Fibroblast of skin of right biceps (primary cell): ENCODE data around the gene WDR27.
"Not testable (repeated sequence)": the region's sequence is repeated elsewhere in the genome, so short reads cannot be mapped to it uniquely, and the experiment has no call there.

ENCODE experiments used
- DNase-seq: peaks from one replicate; pipeline ENCODE4 v3.0.0-alpha.2; 2013

Gene WDR27

DNA sequence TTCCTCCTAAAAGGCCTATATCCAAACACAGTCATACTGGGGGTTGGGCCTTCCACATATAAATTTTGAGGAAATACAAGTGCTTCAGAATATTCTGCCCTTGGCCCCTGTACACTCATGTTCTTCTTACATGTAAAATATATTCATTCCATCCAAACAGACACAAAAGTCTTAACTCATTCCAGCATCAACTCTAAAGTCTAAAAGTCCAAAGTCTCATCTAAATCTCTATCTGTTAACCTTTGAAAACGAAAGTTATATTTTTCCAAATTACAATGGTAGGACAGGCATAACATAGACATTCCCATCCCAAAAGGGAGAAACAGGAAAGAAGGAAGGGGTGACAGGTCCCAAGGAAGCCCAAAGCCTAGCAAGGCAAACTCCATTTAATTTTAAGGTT, 232.8 kb downstream of the WDR27 start:
- no peak for DNase-seq

- not testable (repeated sequence) for DNase-seq
Observed at GRCh38 chr6:169467755-169468154, 234.1 kb downstream of the WDR27 start.

- not testable (repeated sequence) for DNase-seq
Observed at GRCh38 chr6:169466256-169466655, 235.6 kb downstream of the WDR27 start.

- DNase-seq: no peak
Observed at GRCh38 chr6:169457762-169458161, 244.1 kb downstream of the WDR27 start.

- DNase-seq: no peak
Observed at GRCh38 chr6:169456840-169457239, 245.0 kb downstream of the WDR27 start.

GRCh38 chr6:169455470-169455869, 246.4 kb downstream of the WDR27 start:
- no peak for DNase-seq

DNA sequence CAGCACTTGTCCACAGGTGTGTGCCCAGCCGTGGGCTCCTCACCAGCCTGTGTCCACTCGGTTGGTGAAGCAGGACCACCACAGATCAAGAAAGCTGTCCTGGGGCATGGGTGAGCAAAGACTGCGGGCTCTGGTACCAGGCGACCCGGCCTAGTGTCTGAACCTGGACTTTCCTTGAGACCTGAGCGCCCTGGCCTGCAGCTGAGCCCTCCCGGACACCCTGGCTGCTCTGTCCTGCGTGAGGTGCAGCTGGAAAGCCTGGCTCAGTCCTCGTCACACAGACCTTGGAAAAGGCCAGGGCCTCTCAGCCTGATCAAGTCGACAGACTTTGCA, 247.0 kb downstream of the WDR27 start:
- DNase-seq: no peak

GRCh38 chr6:169454204-169454871, 247.5 kb downstream of the WDR27 start:
- DNase-seq: peak; percentile 84

- no peak for DNase-seq
Observed at GRCh38 chr6:169452869-169453620, 248.8 kb downstream of the WDR27 start.

DNA sequence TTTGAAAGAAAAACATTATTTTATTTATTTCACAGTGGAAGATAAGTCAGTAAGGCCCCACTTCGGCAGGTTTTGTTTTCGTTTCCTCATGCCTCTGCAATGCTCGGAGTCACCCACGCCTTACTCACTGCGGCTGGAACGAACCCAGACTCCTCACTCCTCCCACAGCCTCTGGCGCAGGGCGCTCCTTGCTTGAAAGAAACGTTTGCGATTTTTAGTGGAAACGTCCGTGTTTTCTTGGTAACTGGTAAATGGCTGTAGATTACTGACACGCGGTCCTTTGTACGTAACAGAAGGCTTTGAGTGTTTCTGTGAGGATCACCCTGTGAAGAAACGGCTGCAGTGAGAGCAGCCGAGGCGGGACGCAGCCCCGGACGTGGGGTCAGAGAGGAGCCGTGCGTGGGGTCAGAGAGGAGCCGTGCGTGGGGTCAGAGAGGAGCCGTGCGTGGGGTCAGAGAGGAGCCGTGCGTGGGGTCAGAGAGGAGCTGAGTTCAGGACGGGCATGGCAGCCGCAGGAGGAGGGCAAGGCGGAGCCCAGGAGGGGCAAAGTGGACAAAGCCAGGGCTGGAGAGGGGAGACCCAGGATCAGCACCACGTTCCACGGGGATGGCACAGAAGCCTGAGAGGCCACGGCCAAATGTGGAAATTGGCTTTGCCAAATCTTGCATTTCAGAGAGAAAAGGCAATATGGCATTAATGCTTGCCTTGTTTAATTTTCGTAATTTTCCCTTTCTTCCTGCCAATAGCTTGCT, 249.5 kb downstream of the WDR27 start:
- peak; percentile 85 for DNase-seq

DNA sequence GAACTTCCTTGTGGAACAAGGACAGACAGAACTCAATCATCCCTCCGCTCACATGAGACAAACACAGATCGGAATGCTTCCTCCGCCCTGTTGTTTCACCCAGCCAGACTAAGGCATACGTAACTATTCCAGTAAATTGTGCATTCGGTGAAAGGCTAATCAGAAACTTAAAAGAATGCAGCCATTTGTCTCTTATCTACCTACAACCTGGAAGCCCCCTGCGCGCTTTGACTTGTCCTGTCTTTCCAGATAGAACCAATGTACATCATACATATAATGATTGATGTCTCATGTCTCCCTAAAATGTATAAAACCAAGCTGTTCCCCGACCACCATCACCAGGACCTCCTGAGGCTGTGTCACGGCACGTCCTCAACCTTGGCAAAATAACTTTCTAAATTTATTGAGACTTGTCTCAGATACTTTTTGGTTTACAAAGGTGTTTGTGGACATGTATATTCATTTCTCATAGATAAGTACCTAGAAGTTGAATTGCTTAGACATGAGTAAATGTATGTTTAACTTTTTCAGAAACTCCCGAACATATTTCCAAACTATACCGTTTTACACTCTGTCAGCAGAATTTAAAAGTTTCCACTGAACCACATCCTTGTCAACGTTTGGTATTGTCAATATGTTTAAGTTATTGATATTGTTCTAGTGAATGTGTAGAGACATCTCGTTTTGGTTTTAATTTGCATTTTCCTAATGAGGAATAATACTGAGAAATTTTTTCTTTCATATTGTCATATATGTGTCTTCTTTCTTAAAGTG, 250.6 kb downstream of the WDR27 start:
- no peak for DNase-seq

GRCh38 chr6:169450097-169450496, 251.7 kb downstream of the WDR27 start:
- DNase-seq: no peak

GRCh38 chr6:169449221-169449620, 252.6 kb downstream of the WDR27 start:
- DNase-seq: no peak

DNA sequence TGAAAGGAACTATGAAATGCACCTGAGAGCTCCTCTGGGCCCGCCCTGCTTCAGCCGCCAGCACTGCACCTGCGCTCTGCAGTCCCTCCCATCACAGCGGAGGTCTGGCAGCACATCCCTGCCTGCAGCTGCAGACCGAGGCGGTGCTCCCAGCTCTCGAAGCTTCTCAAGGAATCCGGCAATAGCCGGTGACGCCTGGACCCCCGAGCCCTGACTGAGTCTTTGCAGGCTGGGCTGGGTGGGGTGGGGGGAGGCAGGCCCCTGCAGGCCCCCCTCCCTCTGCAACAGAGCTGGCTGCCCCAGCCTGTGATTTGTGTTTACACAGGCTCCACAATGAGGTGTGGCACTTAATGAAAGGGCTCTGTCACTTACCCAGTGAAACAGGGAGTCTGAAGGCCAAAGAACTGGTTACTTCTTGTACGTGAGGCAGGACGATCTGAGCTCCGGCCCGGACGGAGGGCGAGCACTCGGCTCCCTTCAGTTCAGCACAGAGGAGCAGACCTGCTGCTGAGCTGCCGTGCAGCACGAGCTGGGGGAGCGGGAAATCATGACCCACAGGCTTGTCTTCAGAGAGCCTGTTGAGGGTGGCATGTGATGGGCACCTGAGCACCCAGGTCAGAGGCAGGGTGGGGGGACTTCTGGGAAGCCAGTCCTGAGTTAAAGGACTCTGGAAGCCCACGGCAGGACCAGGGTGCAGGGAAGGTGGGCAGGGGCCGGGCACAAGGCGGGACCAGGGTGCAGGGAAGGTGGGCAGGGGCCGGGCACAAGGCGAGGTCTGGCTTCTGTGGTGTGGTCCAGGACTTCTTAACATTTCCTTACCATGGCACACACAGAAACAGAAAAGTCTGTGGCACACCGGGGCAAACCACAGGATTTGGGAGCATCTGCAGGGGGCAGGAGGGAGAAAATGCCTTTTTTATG, 255.9 kb downstream of the WDR27 start:
- DNase-seq: no peak

GRCh38 chr6:169445227-169445626, 256.6 kb downstream of the WDR27 start:
- DNase-seq: no peak

GRCh38 chr6:169441292-169441691, 260.5 kb downstream of the WDR27 start:
- DNase-seq: no peak

DNA sequence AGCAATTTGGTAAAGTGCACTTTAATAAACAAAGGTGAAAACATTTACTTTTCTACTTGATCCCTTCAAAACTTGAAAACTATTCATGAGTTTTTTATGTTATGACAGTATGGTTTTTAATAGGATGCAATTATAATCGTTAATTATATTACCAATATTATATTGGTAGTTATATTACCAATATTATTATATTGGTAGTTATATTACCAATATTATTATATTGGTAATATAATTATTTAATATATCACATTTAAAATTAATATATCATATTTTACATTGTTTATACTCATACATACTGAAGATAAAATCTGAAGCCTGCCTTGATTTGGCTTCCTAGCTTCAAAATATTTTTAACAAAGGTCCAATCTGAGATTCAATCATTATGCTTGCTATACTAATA, 262.1 kb downstream of the WDR27 start:
- no peak for DNase-seq

DNA sequence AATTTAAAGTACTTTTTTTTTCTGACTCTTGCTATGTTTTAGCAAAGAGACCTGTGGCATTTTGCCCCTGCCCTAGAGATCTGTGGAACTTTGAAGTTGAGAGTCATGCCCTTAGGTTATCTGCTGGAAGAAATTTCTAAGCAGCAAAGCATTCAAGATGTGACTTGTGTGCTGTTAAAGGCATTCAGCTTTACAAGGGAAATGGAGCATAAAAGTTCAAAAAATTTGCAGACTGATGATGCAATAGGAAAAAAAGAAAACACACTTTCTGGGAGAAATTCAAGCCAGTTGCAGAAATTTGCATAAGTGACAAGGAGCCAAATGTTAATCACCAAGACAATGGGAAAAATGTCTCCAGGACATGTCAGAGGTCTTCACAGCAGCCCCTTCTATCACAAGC, 267.3 kb downstream of the WDR27 start:
- DNase-seq: not testable (repeated sequence)

DNA sequence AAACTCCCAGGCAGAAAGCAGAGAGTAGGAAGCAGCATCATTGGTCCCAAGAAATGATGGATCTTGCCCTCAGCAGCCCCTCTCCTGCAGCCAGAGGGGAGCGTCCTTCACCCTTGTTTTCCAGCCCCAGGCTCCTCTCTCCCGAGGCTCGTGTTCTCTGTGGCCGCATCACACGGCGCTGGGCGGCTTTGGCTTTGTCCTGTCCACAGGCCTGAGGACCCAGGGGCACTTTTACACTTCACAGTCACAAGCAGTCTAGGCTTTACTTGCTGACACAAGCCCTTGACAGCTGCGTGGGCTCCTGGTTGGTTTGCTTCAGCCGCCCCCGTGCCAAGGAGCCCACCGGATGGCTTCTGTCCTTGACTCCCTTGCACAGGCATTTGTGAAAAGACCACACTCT, 272.8 kb downstream of the WDR27 start:
- no peak for DNase-seq

- peak; percentile 38 for DNase-seq
Observed at GRCh38 chr6:169428532-169428931, 273.3 kb downstream of the WDR27 start.

DNA sequence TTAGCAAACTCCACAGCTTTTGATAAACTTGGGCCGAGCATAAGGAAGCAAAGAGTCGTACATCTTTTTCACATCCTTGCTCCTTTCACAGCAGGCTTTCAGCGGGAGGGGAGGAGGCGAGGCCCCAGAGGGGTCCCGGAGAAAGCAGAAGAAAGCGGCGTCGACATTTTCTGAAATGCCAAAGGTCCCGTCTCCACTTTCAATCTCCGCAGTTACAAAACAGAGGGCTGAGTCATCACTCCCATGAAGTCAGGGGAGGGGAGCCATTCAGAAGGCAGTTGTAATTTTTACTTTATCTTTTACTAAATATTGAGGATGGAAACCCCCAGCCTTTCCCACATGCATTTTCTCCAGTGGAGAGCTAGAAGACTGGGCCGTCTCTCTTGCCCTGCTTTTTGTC, 274.0 kb downstream of the WDR27 start:
- DNase-seq: peak; percentile 81

- DNase-seq: no peak
Observed at GRCh38 chr6:169426611-169427010, 275.2 kb downstream of the WDR27 start.
